ENCODE data around the gene TMEM200B. TPM values are rescaled to one million over a fixed set of nuclear protein-coding genes. Genes with fewer than 3 reads are reported as not detected.
"Not testable (repeated sequence)": the region's sequence is repeated elsewhere in the genome, so short reads cannot be mapped to it uniquely, and the experiment has no call there.

The TMEM200B gene
- total and polyA plus RNA-seq, 2 donors = 20.4 to 40.7 TPM

DNA sequence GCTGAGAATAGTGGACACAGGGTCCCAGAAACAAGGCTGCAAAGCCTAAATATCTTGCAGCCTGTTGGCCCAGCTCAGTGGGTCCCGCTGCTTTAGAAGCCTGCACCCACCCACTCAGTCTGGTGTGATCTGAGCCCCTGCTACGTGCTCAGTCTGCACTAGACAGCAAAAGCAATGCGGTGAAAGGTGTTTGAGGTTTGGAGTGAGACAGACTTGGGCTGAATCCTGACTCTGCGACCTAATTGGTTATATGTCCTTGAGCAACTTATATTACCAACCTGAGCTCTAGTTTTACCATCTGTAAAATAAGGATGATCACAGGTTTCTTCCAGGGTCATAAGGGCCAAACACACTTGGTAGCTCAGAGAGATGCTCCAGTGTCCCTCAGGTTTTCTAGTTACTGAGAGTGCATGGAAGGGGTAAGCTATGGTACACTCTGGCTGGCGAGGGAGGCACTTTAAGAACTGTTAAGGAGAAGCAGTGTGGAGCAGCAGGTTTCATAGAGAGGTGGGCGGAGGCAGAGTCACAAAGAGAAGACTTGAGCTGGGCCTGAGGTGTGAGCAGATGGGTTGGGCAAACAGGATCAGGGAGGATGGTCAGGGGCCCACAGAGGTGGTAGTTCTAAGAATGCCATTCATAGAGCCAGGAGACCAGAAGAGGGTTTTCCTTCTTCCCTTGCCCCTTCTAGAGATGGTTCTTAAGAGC lies 10.1 kb downstream of the TMEM200B start:
- WGBS = 82% methylated on average over 6 of the region's 6 CpGs

DNA sequence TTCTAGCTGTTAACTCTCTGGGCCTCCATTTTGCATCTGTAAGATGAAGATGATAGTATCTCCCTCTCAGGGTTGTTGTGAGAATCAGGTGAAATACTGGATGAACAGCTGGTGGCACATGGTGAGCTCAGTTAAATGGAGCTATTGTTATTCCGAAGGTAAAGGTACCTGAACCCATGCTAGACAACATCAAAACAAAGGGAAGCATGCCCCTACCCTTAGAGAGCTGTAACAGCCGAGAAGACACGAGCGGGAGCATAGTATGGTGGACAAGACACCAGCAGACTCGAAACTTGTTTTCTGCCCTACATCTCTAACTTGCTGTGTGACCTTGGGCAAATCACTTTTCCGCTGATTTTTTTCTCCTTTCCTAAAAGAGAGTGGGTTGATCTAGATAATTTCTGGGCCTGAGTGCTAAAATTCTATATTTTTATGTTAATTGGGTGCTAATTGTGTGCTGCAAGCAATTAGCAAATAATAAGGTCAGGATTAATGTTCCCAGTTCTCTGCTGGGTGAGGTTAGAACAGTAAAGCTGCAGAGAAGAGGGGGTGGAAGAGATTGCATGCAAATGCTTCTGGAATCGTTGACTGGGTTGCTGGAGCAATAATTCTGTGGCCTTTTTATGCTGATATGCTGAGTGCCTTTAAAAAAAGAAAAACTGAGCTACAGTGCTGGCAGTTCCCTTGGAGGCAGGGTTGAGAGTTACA lies 10.8 kb downstream of the TMEM200B start:
- Histone ChIP-seq H3K4me1 (ENCODE audit: insufficient read depth) (no peaks in the 10 kb centered on the region), H3K27ac (ENCODE audit: low read depth) (no peak overlapping the region), H3K36me3 (ENCODE audit: insufficient read depth) (no peaks in the 10 kb centered on the region), H3K4me3 (ENCODE audit: low read depth, low read length) (no peak overlapping the region)
- WGBS = 84% methylated on average over 7 of the region's 7 CpGs
- no peak for DNase-seq (ENCODE audit: extremely low spot score)

More for the DNA sequence above, 10.1 kb downstream of the TMEM200B start:
- DNase-seq (ENCODE audit: extremely low spot score) = no peak
- Histone ChIP-seq H3K36me3 (ENCODE audit: insufficient read depth) (no peaks in the 10 kb centered on the region), H3K27ac (ENCODE audit: low read depth) (no peak overlapping the region), H3K4me1 (ENCODE audit: insufficient read depth) (no peaks in the 10 kb centered on the region), H3K4me3 (ENCODE audit: low read depth, low read length) (no peak overlapping the region)

DNA sequence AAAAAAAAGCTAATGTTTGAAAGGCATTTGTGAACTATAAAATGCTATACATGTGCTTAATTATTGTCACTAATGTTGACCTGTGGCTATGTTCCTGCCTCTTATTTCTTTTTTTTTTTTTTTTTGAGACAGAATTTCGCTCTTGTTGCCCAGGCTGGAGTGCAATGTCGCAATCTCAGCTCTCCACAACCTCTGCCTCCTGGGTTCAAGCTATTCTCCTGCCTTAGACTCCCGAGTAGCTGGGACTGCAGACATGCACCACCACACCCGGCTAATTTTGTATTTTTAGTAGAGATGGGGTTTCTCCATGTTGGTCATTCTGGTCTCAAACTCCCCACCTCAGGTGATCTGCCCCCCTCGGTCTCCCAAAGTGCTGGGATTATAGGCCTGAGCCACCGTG lies 15.7 kb downstream of the TMEM200B start:
- not testable (repeated sequence) for H3K36me3 ChIP-seq (ENCODE audit: insufficient read depth); DNase-seq (ENCODE audit: extremely low spot score)
- WGBS = 96% methylated on average over 6 of the region's 6 CpGs

DNA sequence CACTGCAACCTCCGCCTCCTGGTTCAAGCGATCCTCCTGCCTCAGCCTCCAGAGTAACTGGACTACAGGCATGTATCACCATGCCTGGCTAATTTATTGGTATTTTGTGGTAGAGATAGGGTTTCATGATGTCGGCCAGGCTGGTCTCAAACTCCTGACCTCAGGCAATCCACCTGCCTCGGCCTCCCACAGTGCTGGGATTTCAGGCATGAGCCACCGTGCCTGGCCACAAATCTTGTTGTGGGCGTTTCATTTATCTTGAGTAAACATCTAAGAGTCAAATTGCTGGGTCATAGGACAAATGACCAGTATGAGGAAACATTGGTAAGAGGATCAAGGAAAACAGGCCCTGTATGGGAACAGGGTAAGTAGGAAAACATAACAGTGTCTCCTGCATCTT lies 17.9 kb downstream of the TMEM200B start:
- Histone ChIP-seq H3K27ac (ENCODE audit: low read depth) (no peak overlapping the region), H3K4me1 (ENCODE audit: insufficient read depth) (no peaks in the 10 kb centered on the region), H3K36me3 (ENCODE audit: insufficient read depth) (peaks cover 3% of the 10 kb centered on the region), H3K4me3 (ENCODE audit: low read depth, low read length) (no peak overlapping the region)
- WGBS = 79% methylated on average over 6 of the region's 6 CpGs
- no peak for DNase-seq (ENCODE audit: extremely low spot score)

More for the DNA sequence above, 15.7 kb downstream of the TMEM200B start:
- not testable (repeated sequence) for H3K27ac ChIP-seq (ENCODE audit: low read depth); H3K4me3 ChIP-seq (ENCODE audit: low read depth, low read length); H3K4me1 ChIP-seq (ENCODE audit: insufficient read depth)

DNA sequence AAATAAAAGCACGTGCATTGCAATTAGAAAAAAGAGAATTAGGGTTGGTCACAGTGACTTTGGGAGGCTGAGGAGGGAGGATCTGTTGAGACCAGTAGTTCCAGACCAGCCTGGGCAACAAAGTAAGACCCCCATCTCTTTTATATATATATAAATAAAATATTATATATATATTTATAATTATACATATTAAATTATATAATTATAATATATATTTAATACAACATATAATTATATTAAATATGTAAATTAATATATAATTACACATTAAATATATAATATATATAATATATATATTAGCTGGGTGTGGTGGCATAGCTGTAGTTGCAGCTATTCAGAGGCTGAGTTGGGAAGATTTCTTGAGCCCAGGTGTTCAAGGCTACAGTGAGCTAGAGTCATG lies 23.2 kb downstream of the TMEM200B start:
- WGBS = 98% methylated on average over 1 of the region's 1 CpG
- Histone ChIP-seq H3K27ac (ENCODE audit: low read depth) (no peak overlapping the region), H3K4me3 (ENCODE audit: low read depth, low read length) (no peak overlapping the region), H3K36me3 (ENCODE audit: insufficient read depth) (peaks cover 5% of the 10 kb centered on the region), H3K4me1 (ENCODE audit: insufficient read depth) (no peaks in the 10 kb centered on the region)
- DNase-seq (ENCODE audit: extremely low spot score) = no peak

DNA sequence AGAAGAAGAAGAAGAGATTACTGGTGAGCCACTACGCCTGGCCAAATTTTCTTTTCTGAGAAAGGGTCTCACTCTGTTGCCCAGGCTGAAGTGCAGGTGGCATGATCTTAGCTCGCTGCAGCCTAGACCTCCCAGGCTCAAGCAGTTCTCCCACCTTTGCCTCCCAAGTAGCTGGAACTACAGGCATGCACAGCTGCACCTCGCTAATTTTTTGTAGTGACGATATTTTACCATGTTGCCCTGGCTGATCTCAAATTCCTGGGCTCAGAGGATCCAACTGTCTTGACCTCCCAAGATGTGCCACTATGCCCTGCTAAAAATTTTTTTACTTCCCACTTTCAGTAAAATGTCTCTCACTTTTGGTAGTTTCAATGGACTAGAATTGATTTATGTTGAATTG lies 24.4 kb downstream of the TMEM200B start:
- H3K4me1 ChIP-seq (ENCODE audit: insufficient read depth) = no peaks in the 10 kb centered on the region
- no peak overlapping the region for H3K27ac ChIP-seq (ENCODE audit: low read depth)
- no peak overlapping the region for H3K4me3 ChIP-seq (ENCODE audit: low read depth, low read length)
- no peak for DNase-seq (ENCODE audit: extremely low spot score)
- peaks cover 5% of the 10 kb centered on the region for H3K36me3 ChIP-seq (ENCODE audit: insufficient read depth)
- WGBS = 74% methylated on average over 4 of the region's 4 CpGs

DNA sequence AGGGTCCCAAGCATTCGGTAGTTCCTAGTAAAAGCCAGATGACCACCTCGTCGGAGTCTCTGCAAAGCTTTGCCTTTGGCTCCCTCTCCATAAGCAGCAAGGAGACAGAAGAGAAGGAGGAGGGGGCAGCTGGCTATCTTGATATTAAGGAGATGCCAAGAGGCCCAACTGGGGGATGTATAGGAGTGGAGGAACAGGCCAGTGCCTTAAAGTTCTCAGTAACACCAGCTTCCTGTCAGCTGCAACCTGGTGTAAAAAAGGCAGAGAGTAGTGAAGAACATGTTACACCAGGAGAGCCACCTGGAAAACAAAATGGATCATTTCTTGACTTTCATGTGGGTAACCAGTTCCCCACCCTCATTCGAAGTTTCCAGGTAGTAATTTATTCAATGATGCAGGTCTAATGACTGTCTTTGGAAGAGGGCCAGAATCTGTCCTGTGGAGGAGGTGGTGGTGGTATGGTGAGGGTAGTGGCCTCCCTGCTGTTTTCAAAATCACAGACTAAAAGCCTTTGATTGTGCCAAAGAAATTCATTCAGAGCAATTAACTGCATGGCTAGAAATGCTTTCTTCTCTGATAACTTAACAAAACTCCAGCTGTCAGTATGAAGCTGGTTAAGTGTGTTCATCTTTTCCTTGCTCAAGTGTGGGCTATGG lies 27.3 kb downstream of the TMEM200B start:
- Histone ChIP-seq H3K4me1 (ENCODE audit: insufficient read depth) (no peaks in the 10 kb centered on the region), H3K4me3 (ENCODE audit: low read depth, low read length) (no peak overlapping the region), H3K27ac (ENCODE audit: low read depth) (no peak overlapping the region), H3K36me3 (ENCODE audit: insufficient read depth) (peaks cover 5% of the 10 kb centered on the region)
- WGBS = 51% methylated on average over 4 of the region's 4 CpGs
- DNase-seq (ENCODE audit: extremely low spot score) = no peak

DNA sequence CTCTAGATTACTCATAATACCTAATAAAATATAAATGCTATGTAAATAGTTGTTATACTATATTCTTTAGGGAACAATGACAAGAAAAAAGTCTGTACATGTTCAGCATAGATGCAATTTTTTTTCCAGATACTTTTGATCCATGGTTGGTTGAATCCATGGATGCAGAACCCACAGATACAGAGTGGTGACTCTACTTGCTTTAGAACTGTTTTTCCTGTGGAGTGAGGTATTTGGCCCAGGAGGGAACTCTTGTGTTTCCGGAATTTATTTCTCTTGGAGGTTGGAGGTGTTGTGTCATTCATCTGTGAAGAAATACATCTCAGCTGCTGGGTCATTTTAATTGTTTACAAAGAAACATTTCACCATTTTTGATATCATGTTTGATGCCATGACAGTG lies 28.7 kb downstream of the TMEM200B start:
- H3K4me1 ChIP-seq (ENCODE audit: insufficient read depth) = no peaks in the 10 kb centered on the region
- no peak overlapping the region for H3K27ac ChIP-seq (ENCODE audit: low read depth)
- H3K4me3 ChIP-seq (ENCODE audit: low read depth, low read length) = no peak overlapping the region
- DNase-seq (ENCODE audit: extremely low spot score) = no peak
- WGBS = 94% methylated on average over 1 of the region's 1 CpG
- H3K36me3 ChIP-seq (ENCODE audit: insufficient read depth) = peaks cover 2% of the 10 kb centered on the region

DNA sequence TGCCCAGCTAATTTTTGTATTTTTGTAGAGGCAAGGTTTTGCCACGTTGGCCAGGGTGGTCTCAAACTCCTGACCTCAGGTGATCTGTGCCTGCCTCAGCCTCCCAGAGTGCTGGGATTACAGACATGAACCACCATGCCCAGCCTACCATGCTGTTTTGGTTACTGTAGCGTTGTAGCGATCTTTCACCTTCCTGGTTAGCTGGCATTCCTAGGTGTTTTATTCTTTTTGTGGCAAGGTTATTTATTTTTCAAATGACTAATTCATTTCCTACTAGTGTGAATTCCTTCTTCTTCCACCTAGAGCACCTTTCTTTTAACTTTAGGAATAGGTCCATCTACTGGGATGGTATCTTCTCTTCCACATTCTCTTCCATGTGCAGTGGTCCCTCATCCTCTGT lies 29.3 kb downstream of the TMEM200B start:
- H3K36me3 ChIP-seq (ENCODE audit: insufficient read depth) = peaks cover 2% of the 10 kb centered on the region
- no peak overlapping the region for H3K4me3 ChIP-seq (ENCODE audit: low read depth, low read length)
- no peaks in the 10 kb centered on the region for H3K4me1 ChIP-seq (ENCODE audit: insufficient read depth)
- H3K27ac ChIP-seq (ENCODE audit: low read depth) = no peak overlapping the region
- 97% methylated on average over 3 of the region's 3 CpGs for whole genome bisulfite sequencing
- DNase-seq (ENCODE audit: extremely low spot score) = no peak

DNA sequence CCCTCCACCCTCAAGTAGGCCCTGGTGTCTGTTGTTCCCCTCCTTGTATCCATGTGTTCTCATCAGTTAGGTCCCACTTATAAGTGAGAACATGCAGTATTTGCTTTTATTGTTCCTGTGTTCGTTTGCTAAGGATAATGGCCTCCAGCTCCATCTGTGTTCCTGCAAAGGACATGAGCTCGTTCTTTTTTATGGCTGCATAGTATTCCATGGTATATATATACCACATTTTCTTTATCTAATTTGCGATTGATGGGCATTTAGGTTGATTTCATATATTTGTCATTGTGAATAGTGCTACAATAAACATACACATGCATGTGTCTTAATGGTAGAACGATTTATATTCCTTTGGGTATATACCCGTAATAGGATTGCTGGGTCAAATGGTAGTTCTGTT lies 31.0 kb downstream of the TMEM200B start:
- H3K27ac ChIP-seq (ENCODE audit: low read depth); H3K36me3 ChIP-seq (ENCODE audit: insufficient read depth); DNase-seq (ENCODE audit: extremely low spot score); H3K4me1 ChIP-seq (ENCODE audit: insufficient read depth); H3K4me3 ChIP-seq (ENCODE audit: low read depth, low read length): not testable (repeated sequence)
- WGBS = 98% methylated on average over 5 of the region's 5 CpGs

DNA sequence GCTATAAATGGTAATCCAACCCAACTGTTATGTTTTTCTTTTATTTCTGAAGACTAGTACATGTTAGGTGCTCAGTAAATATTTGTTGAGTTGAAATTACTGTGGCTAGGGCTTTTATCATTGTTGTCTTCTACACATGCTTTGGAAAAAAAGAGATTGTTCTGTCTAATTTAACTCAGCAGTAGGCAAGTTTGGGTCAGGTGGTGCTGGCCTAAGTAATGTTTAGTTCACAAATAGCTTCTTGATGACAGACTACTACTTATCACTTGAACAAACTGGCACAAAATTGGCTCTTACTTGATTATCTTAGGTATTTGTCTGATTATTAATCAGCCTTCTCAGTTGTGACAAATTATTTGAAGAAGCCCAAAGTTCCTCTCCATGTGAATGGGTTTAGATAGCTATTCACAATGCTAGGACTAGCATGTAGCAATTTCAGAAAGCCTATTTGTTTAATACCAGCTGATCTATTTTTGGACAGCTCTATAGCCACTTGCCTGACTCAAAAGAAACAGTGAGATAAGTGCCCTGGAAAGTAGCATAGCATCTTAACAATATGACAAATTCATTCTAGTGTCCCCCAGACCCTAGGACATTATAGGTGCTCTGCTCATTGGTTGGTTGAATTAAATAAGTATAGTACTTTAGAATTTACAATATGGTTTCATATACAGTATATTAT lies 32.6 kb downstream of the TMEM200B start:
- Histone ChIP-seq H3K4me3 (ENCODE audit: low read depth, low read length) (no peak overlapping the region), H3K4me1 (ENCODE audit: insufficient read depth) (no peaks in the 10 kb centered on the region), H3K36me3 (ENCODE audit: insufficient read depth) (no peaks in the 10 kb centered on the region), H3K27ac (ENCODE audit: low read depth) (no peak overlapping the region)
- no peak for DNase-seq (ENCODE audit: extremely low spot score)

DNA sequence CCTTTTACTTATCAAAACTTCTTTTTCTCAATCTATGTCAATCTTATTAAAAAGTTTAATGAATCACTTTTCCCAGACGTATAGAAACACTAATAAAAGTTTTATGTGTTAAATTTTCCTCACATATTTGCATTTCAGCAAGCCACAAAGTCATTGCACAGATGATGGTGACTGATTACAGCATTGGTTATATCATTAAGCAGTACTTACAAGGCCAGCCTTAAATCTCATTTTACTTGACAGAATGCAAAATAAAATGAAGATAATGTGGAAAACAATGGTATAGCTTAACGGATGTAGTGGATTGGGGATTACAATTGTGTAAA lies 39.5 kb downstream of the TMEM200B start:
- H3K27ac ChIP-seq (ENCODE audit: low read depth) = no peak overlapping the region
- 47% methylated on average over 2 of the region's 2 CpGs for WGBS
- peaks cover 1% of the 10 kb centered on the region for H3K36me3 ChIP-seq (ENCODE audit: insufficient read depth)
- H3K4me3 ChIP-seq (ENCODE audit: low read depth, low read length) = no peak overlapping the region
- H3K4me1 ChIP-seq (ENCODE audit: insufficient read depth) = no peaks in the 10 kb centered on the region
- DNase-seq (ENCODE audit: extremely low spot score) = no peak

DNA sequence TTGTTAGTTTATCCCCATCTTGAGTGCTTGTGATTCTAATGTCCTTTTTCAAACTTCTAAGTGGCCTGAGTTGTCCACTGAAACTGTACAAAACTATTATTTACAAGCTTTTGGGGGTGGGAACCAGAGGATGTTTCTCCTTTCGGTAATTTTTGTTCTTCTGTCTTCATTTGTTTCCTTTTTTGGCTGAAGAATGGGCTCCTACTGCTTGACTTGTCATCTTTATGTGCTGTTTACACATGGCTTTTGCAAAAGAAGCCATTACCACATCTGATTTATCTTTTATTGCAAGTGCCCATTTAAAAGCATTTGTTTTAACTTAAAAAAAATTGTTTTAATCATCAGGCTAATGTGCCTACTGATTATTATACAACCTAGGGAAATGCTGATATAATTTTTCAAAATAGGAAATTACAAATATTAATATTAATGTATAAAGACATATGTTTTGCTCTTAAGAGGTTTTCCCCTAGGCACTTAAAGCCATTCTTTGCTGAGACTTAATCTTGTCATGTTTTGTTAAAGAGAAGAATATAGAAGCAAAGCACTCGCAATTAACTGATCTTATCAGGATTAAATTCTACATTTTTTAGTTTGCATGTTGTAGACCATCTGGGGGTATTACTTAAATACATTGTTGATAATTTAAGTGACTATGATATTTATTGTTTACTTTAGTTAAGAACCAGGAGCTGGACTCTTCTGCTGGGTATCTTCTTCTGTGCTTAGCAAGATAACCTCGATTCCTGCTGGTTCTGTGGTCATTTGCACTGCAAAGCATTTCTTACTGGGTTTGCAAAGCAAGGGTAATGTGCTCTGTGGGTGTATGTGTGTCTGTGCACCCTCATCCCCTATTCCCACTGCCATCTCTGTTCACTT lies 40.1 kb downstream of the TMEM200B start:
- 34% methylated on average over 3 of the region's 3 CpGs for WGBS
- Histone ChIP-seq H3K4me1 (ENCODE audit: insufficient read depth) (no peaks in the 10 kb centered on the region), H3K4me3 (ENCODE audit: low read depth, low read length) (no peak overlapping the region), H3K27ac (ENCODE audit: low read depth) (no peak overlapping the region), H3K36me3 (ENCODE audit: insufficient read depth) (peaks cover 1% of the 10 kb centered on the region)
- no peak for DNase-seq (ENCODE audit: extremely low spot score)

Data from urinary bladder (tissue), 4 donors.